ENCODE measurements around the gene CLNK.

GRCh38 chr4:10648479-10648878, 36.1 kb downstream of the CLNK start:
- TF ChIP-seq CTCF (IDR thresholded peaks at IDR 0.05) = no peak
- no peak for TF ChIP-seq POLR2A (IDR thresholded peaks at IDR 0.05)
